ENCODE measurements around the gene CACNA1E.

CACNA1E gene

GRCh38 chr1:181448461-181448860, 34.9 kb upstream of the CACNA1E start:
- no peak for DNase-seq (ENCODE audit: low spot score)
- no peak for TF ChIP-seq CTCF (IDR thresholded peaks at IDR 0.05; ENCODE audit: extremely low read depth, missing control alignments)

- no peak for DNase-seq (ENCODE audit: low spot score)
- no peak for TF ChIP-seq CTCF (IDR thresholded peaks at IDR 0.05; ENCODE audit: extremely low read depth, missing control alignments)
Measured at GRCh38 chr1:181451661-181452230, 31.6 kb upstream of the CACNA1E start.

- TF ChIP-seq CTCF (IDR thresholded peaks at IDR 0.05; ENCODE audit: extremely low read depth, missing control alignments): no peak
- no peak for DNase-seq (ENCODE audit: low spot score)
Measured at GRCh38 chr1:181452746-181453145, 30.6 kb upstream of the CACNA1E start.

GRCh38 chr1:181453541-181454201, 29.6 kb upstream of the CACNA1E start:
- DNase-seq (ENCODE audit: low spot score): no peak
- TF ChIP-seq CTCF (IDR thresholded peaks at IDR 0.05; ENCODE audit: extremely low read depth, missing control alignments): no peak

GRCh38 chr1:181456551-181456950, 26.8 kb upstream of the CACNA1E start:
- DNase-seq (ENCODE audit: low spot score): no peak
- TF ChIP-seq CTCF (IDR thresholded peaks at IDR 0.05; ENCODE audit: extremely low read depth, missing control alignments): no peak

GRCh38 chr1:181458419-181458818, 24.9 kb upstream of the CACNA1E start:
- no peak for TF ChIP-seq CTCF (IDR thresholded peaks at IDR 0.05; ENCODE audit: extremely low read depth, missing control alignments)
- no peak for DNase-seq (ENCODE audit: low spot score)

- no peak for DNase-seq (ENCODE audit: low spot score)
- no peak for TF ChIP-seq CTCF (IDR thresholded peaks at IDR 0.05; ENCODE audit: extremely low read depth, missing control alignments)
Measured at GRCh38 chr1:181459067-181459466, 24.2 kb upstream of the CACNA1E start.
